Ureter (tissue), 1 donor: ENCODE results near the gene DSCAML1. TPM values are rescaled to one million over a fixed set of nuclear protein-coding genes. Genes with fewer than 3 reads are reported as not detected.

Experiments
- DNase-seq: peaks from one replicate; pipeline ENCODE4 v3.0.0-alpha.2; 2020; ENCODE audit warnings: low spot score
- total RNA-seq: library from RNA; stranded (reverse); gene quantifications from one replicate; pipeline ENCODE4 v1.2.4, GENCODE V29; 2023
- donor health status: DM: yes; HTN: yes; CAD: no.

DSCAML1 gene
- total RNA-seq, 1 donor from 2014 or later, result 0.81 TPM

- DNase-seq, result no peak
Observed at GRCh38 chr11:117381481-117382387, 415.3 kb downstream of the DSCAML1 start.

GRCh38 chr11:117380676-117381075 is 416.3 kb downstream of the DSCAML1 start:
- DNase-seq, result no peak

GRCh38 chr11:117378976-117379865 is 417.8 kb downstream of the DSCAML1 start:
- DNase-seq, result no peak

Other genes starting within 250 kb of the DSCAML1 start
- 1.6 TPM for gene FXYD2, start 27.5 kb upstream of the DSCAML1 start, total RNA-seq
- 41.8 TPM for gene FXYD6, start 79.4 kb upstream of the DSCAML1 start, total RNA-seq
- 1.9 TPM for gene TMPRSS13, start 132.2 kb upstream of the DSCAML1 start, total RNA-seq
- 22.4 TPM for gene IL10RA, start 189.2 kb upstream of the DSCAML1 start, total RNA-seq